Measurements from ENCODE around the gene DGKQ.

DNA sequence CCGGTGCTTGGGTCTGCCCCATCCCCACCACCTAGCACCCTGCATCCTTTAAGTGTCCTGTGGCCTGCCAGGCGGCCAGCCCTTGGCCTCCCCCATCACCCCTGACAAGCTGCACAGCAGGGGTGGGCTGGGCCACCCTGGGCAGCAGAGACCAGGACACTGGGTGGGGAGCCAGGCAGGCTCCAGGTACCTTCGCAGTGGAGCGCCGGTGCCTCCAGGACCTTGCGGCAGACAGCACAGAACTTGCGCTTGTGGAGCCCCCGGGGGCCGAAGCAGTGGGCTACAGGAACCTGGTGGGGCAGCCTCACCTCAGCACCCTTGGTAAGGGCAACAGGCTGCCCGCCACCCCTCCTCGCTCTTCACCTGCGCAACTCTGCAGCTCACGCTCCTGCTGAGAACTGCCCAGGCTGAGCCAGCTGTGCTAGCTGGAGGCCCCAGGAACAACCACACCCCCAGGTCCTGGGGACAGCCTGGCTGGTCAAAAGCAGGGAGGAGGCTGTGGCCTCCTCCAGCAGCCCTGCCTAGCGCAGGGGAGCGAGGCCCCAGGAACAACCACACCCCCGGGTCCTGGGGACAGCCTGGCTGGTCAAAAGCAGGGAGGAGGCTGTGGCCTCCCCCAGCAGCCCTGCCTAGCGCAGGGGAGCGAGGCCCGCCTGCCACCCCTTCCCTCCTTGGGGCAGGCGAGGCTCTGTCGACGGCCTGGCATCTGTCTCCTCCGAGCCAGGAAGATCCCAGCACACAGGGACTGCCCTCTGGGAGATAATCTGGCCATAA is 4.6 kb downstream of the DGKQ start:
- TF ChIP-seq, protein P1, sequence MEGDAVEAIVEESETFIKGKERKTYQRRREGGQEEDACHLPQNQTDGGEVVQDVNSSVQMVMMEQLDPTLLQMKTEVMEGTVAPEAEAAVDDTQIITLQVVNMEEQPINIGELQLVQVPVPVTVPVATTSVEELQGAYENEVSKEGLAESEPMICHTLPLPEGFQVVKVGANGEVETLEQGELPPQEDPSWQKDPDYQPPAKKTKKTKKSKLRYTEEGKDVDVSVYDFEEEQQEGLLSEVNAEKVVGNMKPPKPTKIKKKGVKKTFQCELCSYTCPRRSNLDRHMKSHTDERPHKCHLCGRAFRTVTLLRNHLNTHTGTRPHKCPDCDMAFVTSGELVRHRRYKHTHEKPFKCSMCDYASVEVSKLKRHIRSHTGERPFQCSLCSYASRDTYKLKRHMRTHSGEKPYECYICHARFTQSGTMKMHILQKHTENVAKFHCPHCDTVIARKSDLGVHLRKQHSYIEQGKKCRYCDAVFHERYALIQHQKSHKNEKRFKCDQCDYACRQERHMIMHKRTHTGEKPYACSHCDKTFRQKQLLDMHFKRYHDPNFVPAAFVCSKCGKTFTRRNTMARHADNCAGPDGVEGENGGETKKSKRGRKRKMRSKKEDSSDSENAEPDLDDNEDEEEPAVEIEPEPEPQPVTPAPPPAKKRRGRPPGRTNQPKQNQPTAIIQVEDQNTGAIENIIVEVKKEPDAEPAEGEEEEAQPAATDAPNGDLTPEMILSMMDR (IDR thresholded peaks at IDR 0.05; ENCODE audit: low read depth, low read length, poor library complexity, severe bottlenecking): no peak
- TF ChIP-seq EZH2phosphoT487 (IDR thresholded peaks at IDR 0.05; ENCODE audit: borderline replicate concordance, low read length): no peak

Measured in DOHH2 (cell line).